HG03521 (cell line): Measurements from ENCODE around the gene PSMG3.

Source experiments
- ATAC-seq: cut with Tn5 transposase; IDR thresholded peaks from one replicate; pipeline ENCODE4 v1.9.1; 2021; ENCODE audit warnings: mild to moderate bottlenecking, moderate library complexity; ENCODE audit not compliant: unreplicated experiment

PSMG3 gene

DNA sequence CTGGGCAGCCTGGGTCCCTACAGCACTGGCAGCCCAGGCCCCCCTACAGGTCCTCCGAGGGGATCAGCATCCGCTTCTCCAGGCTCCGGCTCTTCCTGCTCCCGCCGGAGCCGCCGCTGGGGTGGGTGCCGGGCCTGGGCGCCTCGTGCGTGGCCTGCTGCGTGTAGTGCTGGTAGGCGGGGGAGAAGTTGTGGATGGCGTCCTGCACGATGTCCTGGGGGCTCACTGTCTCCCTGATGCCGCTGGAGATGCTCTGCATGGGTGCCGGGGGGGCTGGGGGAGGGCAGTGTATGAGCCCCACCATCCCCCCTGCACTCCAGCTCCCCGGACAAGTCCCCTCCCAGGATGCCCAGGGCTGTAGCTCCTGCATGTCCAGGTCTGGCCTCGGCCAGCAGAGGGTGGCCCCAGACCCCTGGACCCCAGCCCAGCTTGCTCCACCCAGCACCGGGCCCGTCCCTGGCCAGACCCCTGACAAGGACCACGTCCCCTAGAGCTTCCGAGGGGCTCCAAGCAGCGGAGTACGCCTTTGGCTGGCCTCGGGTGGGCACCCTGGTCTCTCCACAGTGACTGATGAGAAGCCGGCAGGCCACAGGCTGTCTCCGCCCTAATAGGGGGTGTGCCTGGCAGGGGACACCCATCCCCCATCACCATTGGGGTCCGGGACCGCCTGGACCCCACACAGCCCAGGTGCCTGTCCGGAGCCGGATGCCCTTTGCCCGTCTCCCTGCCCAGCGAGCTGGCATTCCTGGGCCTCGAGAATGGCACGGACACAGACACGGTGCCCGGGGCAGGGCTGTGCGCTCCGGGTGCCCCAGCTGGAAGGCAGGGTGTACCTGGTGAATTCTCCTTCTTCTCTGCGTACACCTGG, 22.7 kb downstream of the PSMG3 start:
- ATAC-seq, result no peak

- no peak for ATAC-seq
These were observed 23.4 kb downstream of the PSMG3 start for GRCh38 chr7:1546274-1546908.

DNA sequence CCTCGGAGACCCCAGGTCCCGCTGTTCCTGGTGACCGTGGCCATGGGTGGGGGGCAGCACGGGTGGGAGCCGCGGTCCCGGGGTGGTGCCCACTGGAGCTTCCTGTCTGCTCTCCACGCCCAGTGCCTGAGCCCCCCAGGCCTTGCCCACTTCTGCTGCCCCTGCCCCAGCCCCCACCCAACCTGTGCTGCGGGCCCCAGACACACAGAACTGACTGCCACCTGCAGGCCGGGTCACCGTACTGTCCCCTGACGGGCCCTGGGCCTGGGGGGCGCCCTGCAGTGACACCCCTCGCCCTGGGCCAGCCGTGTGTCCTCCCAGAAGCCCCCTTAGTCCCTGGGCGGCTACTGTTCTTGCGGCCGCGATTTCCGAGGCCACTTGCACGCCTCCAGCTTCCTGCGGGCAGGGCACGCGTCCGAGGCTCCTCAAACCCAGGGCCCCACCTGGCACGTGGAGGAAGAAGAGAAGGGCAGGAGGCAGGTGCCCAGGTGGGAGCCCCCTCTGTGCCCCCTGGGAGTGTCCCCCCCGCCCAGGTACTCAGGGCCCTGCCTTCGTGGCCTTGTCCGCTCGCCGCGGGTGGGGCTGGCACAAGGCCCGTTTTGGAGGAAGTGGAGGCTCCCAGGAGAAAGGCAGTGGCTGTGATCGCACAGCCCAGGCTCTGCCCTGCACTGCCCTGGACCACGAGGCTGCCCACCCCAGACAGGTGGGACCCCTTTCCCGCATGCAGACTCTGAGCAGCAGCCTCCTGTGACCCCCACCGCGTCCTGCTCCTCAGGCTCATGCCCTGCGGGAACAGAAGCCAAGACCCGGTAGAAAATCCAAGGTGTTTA, 24.2 kb downstream of the PSMG3 start:
- no peak for ATAC-seq

- ATAC-seq, result no peak
These were observed 24.9 kb downstream of the PSMG3 start for GRCh38 chr7:1544896-1545416.

- no peak for ATAC-seq
These were observed 25.5 kb downstream of the PSMG3 start for GRCh38 chr7:1544178-1544895.

GRCh38 chr7:1543826-1544177, 26.0 kb downstream of the PSMG3 start:
- no peak for ATAC-seq

DNA sequence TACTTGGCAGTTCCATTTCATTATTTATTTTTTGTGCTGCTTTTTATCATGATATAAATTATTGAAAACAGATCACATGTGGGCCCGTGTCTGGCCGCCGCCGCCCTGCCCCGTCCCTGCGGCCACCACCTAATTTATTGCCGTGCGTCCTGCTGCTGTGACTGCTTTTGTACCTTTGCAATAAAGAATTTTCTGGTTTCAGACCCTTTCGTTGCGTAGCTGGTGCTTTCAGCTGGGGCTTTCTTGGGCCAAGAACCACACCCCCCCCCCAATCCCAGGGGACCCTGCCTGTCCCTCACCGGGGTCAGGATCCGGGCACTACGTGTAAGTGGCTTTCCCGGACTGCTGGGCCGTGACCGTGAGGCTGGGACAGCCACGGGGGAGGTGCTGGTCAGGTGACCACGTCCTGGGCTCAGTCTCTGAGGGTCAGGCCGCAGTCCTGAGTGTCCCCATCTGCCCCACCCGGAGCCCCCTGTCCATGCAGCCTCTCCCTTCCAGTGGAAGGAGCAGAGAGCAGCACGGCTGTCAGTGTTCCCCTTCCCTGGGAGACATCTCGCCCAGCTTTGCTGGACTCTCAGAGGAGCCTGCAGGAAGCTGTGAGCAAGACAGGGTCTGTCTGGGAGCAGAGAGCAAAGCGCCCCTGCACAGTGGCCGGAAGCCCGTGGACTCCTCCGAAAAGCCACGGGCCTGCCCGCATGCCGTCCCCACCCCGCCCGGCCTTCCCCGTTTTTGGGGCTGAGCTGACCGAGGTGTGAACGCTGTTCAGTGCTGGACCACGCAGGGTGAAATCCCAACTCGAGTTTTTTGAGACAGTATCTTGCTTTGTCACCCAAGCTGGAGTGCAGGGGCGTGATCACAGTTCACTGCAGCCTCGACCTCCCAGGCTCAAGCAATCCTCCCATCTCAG, 26.7 kb downstream of the PSMG3 start:
- no peak for ATAC-seq

GRCh38 chr7:1542329-1542728, 27.5 kb downstream of the PSMG3 start:
- no peak for ATAC-seq

- no peak for ATAC-seq
These were observed 28.2 kb downstream of the PSMG3 start for GRCh38 chr7:1541431-1542162.

GRCh38 chr7:1540776-1541271, 29.0 kb downstream of the PSMG3 start:
- no peak for ATAC-seq

DNA sequence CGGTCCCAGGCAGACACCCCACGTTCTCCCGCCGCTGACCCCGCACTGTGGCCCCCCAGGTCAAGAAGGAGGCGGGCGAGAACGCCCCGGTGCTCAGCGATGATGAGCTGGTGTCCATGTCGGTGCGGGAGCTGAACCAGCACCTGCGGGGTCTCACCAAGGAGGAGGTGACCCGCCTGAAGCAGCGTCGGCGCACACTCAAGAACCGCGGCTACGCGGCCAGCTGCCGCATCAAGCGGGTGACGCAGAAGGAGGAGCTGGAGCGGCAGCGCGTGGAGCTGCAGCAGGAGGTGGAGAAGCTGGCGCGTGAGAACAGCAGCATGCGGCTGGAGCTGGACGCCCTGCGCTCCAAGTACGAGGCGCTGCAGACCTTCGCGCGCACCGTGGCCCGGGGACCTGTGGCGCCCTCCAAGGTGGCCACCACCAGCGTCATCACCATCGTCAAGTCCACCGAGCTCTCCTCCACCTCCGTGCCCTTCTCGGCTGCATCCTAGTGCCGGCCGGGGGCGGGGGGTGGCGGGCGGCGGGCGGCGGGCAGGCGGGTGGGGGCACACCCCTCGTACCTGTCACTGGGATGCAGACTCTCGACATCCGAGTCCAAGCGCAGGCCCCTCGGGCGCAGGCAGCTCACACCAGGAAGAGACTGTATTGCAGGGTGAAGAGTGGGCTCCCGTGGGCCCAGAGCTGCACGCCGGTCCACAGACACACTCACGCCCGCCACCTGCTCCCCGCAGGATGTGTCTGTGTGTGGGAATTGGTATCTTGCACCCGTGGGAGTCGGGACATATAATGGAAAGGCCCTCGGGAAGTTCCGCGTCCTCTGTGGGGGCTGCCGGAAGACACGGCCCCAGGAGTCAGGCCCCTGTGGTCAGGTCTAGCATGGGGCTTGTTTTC, 29.7 kb downstream of the PSMG3 start:
- no peak for ATAC-seq

DNA sequence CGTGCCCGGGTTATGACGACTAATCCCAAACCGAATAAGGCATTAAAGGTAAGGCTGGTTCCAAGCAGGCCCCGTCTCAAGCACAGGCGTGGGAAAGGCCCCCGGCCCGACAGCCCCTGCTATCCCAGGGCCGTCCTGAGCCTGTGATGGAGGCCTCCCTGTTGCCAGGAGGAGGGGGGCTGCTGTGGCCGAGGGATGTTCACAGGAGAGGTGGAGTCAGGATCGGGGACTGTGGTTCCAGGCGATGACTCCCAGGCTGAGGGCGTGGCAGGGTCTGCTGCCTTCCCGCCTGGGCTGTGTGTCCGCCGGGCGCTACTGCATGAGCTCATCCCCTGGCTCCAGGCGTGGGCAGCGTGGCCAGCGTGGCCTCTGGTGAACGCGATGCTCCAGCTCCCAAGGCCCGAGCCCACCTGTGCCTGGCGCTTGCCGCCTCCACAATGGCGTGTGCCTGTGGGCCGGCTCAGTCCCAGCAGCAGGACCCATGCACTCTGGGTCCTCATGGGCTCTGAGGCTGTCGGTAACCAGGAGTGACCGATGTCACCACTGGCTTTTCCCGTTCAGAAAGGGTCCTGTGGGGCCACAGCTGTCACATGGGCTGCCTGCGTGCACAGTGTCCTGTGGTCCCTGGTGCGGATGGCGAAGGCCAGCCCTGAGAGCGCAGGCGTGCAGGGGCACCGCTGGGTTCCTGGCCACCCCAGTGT, 30.5 kb downstream of the PSMG3 start:
- ATAC-seq, result no peak

DNA sequence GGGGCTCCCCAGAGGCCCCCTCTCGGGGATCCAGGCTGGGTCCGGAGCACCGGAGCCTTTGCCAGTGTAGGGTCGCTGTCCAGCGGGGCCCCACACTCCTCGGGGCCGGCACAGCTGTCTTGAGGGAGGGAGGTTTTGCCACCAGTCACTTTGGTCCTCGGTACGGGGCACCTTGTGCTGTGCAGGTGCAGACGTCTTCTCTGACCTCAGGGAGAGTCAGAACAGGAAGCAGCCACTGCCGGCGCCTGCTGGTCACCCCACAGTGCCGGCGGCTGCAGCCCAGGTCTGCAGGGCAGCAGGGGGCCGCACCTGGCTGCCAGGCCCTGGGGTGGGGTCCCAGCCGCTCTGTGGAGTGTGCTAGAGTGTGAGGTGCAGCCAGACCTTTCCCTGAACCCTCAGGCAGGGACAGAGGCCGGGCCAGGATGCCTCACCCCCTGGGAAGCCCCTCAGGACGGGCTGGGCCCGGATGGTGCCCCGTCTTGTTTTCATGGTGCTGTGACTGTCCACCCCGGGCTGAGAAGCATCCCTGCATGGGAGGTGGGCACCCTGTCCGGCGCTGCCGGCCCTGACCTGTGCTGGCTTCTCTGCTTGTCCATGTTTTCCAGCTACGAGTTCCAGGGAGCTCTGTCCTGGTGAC, 31.2 kb downstream of the PSMG3 start:
- no peak for ATAC-seq

DNA sequence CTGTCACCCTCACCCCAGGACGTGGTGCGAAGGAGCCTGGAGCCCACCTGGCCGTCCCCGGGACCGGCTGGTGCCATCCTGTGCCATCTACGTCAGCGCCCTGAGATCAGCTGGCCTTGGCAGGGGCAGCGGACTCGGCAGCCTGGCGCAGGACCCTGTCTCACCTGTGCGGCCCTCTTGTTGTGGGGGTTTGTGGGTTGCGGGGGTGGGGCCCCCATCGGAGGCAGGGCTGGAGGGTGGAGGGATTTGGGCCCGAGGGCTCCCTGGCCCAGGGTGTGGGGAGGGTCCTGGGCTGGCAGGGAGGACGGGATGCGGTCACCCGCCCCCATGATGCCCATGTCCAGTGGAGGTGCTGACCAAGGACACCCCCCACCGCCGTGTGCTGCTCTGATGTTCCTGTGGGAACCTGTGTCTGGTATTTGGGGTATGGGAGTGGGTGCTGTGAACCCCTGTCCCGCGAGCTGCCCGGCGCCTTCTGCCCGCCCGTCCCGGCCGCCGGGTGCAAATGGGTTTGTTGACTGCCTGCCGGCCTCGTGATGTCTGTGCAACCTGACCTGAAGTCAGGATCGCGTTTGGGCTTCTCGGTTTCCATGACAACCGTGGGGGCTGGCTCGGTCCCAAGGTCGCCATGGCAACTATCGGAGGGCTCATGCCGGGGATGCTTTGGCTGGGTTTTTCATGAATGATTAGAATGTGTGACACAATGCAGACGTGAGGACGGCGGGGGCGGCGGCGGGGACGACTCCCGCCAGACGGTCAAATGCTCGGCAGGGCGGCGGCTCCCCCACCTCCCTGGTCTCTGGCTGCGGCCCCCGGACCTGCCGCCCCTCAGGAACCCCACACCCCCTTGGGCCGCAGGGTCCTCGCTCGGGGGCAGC, 32.1 kb downstream of the PSMG3 start:
- no peak for ATAC-seq

GRCh38 chr7:1536743-1537534, 32.9 kb downstream of the PSMG3 start:
- no peak for ATAC-seq
